GM12878 (cell line): ENCODE results near the gene RAN. TPM values are rescaled to one million over a fixed set of nuclear protein-coding genes. Genes with fewer than 3 reads are reported as not detected.

Source experiments
- ATAC-seq: fragments of 200-7000 bp; cut with Tn5 transposase; 3 replicates; pipeline ENCODE4 v1.9.1; 2020; ENCODE audit warnings: mild to moderate bottlenecking, moderate library complexity
- BruUV-seq: library from RNA; stranded (reverse); fragments of 400-500 nt; replicated peaks from 2 replicates; lab custom pipeline; 2021; lab: Mats Ljungman, UMichigan
- CTCF ChIA-PET: fragments of 300-600 bp; sonication (Branson Sonifier 250); formaldehyde crosslinking; extraction: SDS; loops from one replicate; lab custom pipeline; 2021; ENCODE audit warnings: inconsistent platforms; lab: Yijun Ruan, JAX
- POLR2A ChIA-PET: fragments of 350-600 bp; formaldehyde crosslinking; extraction: SDS; loops from one replicate; lab custom pipeline; 2021; ENCODE audit warnings: inconsistent platforms; lab: Charles Lee
- RAD21 ChIA-PET: fragments of 300-600 bp; sonication (Branson Sonifier 250); formaldehyde crosslinking; loops from one replicate; lab custom pipeline; 2023; ENCODE audit warnings: antibody characterized with exemption; ENCODE audit not compliant: unreplicated experiment; lab: Charles Lee
- SMC1A ChIA-PET: fragments of 300-600 bp; sonication (Branson Sonifier 250); formaldehyde crosslinking; loops from one replicate; lab custom pipeline; 2023; ENCODE audit not compliant: unreplicated experiment, uncharacterized antibody; lab: Charles Lee
- DNase-seq: peaks from one replicate; pipeline ENCODE4 v3.0.0-alpha.2; 2011; ENCODE audit warnings: low read depth, low spot score
- FAIRE-seq: peaks from 3 replicates; lab custom pipeline; 2011; peaks lifted over from hg19 to GRCh38; lab: Jason Lieb, UNC
- H2AFZ ChIP-seq: 2 replicates; pipeline ENCODE4 v1.6.0; 2011; ENCODE audit warnings: low read depth, low read length, control low read depth; ENCODE audit not compliant: control insufficient read depth
- H3K27ac ChIP-seq: 2 replicates; pipeline ENCODE4 v1.5.1; 2011; ENCODE audit warnings: control low read depth; ENCODE audit not compliant: control insufficient read depth, insufficient read depth
- H3K27me3 ChIP-seq, 2 experiments: replicated peaks in 1 of 2; 2 replicates each; pipeline versions ENCODE4 v1.6.0 to v1.6.1; 2011; ENCODE audit warnings: low read length in 1 of 2; ENCODE audit not compliant: control insufficient read depth in 2 of 2, insufficient read depth in 2 of 2
- H3K36me3 ChIP-seq, 2 experiments: 2 replicates each; pipeline ENCODE4 v1.5.1; 2011; ENCODE audit warnings: low read length in 1 of 2; ENCODE audit not compliant: control insufficient read depth in 2 of 2, insufficient read depth in 2 of 2
- H3K4me1 ChIP-seq: 2 replicates; pipeline ENCODE4 v1.6.1; 2011; ENCODE audit warnings: mild to moderate bottlenecking, low read length, moderate library complexity, mixed read lengths; ENCODE audit not compliant: control insufficient read depth, insufficient read depth
- H3K4me2 ChIP-seq: 2 replicates; pipeline ENCODE4 v1.6.0; 2011; ENCODE audit warnings: control low read depth; ENCODE audit not compliant: control insufficient read depth, insufficient read depth
- H3K4me3 ChIP-seq: fragments of 200-600 bp; sonication (generic); 2 replicates; pipeline ENCODE4 v1.5.1; 2016
- H3K79me2 ChIP-seq: 2 replicates; pipeline ENCODE4 v1.6.0; 2011; ENCODE audit warnings: low read length; ENCODE audit not compliant: control insufficient read depth, insufficient read depth
- H3K9ac ChIP-seq: 2 replicates; pipeline ENCODE4 v1.8.0; 2011; ENCODE audit warnings: low read length, control low read depth, mixed read lengths; ENCODE audit not compliant: control insufficient read depth, insufficient read depth
- H3K9me3 ChIP-seq: replicated peaks from 3 replicates; pipeline ENCODE4 v1.5.1; 2011; ENCODE audit warnings: mild to moderate bottlenecking, low read length; ENCODE audit not compliant: control insufficient read depth, insufficient read depth
- H4K20me1 ChIP-seq: 2 replicates; pipeline ENCODE4 v1.6.0; 2011; ENCODE audit not compliant: control insufficient read depth, insufficient read depth
- CHD4 ChIP-seq: fragments of 200-600 bp; sonication (generic); IDR thresholded peaks from 2 replicates; pipeline ENCODE4 v1.6.1; 2016; ENCODE audit warnings: mild to moderate bottlenecking
- CREB1 ChIP-seq: IDR thresholded peaks from 2 replicates; pipeline ENCODE4 v1.6.1; 2012; ENCODE audit warnings: low read depth, mild to moderate bottlenecking, inconsistent platforms
- ESRRA ChIP-seq: IDR thresholded peaks from 2 replicates; pipeline ENCODE4 v1.6.1; 2012; ENCODE audit warnings: mild to moderate bottlenecking, low read length, improper control_type of control experiment
- NFXL1 ChIP-seq: fragments of 450-650 bp; IDR thresholded peaks from 2 replicates; pipeline ENCODE4 v1.6.1; 2017; ENCODE audit warnings: antibody characterized with exemption, mild to moderate bottlenecking, borderline replicate concordance
- SIX5 ChIP-seq: IDR thresholded peaks from 2 replicates; pipeline ENCODE4 v1.6.1; 2011; ENCODE audit warnings: mild to moderate bottlenecking, low read depth, low read length, moderate library complexity; ENCODE audit not compliant: severe bottlenecking
- SPI1 ChIP-seq: IDR thresholded peaks from 2 replicates; pipeline ENCODE4 v1.6.1; 2011; ENCODE audit warnings: low read depth, mild to moderate bottlenecking, low read length, moderate library complexity, borderline replicate concordance; ENCODE audit not compliant: insufficient read depth
- ZNF622 ChIP-seq: fragments of 450-650 bp; IDR thresholded peaks from 2 replicates; pipeline ENCODE4 v1.6.1; 2017; ENCODE audit warnings: mild to moderate bottlenecking, inconsistent platforms
- in situ Hi-C: fragments of 300-500 bp; cut with MboI; formaldehyde crosslinking; loops from 9 replicates; pipeline ENCODE4 v1.14.3; 2018; ENCODE audit warnings: mixed read lengths
- intact Hi-C: fragments of 100-400 bp; cut with micrococcal nuclease; formaldehyde crosslinking; loops from one replicate; pipeline ENCODE4 v1.14.2; 2022; ENCODE audit not compliant: unreplicated experiment
- polyA plus RNA-seq, 11 experiments: library from polyadenylated mRNA; depleted of rRNA in 4 of 11; unstranded in 6 of 11; stranded (reverse) in 5 of 11; fragments of >200 nt; fragmentation: Nextera tagmentation in 4 of 11; fragmentation: Illumina TruSeq in 1 of 11; extraction: Ambion mirVana in 4 of 11; extraction: Trizol in 1 of 11; gene quantifications; 1 replicate in 1 of 11; 2 replicates in 10 of 11; pipeline versions ENCODE4 v1.2.1 to v1.2.3, GENCODE V29; 2011 to 2016; ENCODE audit warnings: inconsistent platforms in 2 of 11, missing spikeins in 2 of 11, low read depth in 1 of 11
- total RNA-seq, 4 experiments: library from RNA; depleted of rRNA in 3 of 4; stranded (reverse); fragments of >200 nt in 3 of 4; fragmentation: Illumina TruSeq in 1 of 4; extraction: Trizol in 1 of 4; gene quantifications; 2 replicates each; pipeline versions ENCODE4 v1.2.1 to v1.2.3, GENCODE V29; 2013 to 2021
- TF ChIP-seq, protein P1 (sequence below): fragments of 450-650 bp; IDR thresholded peaks from 2 replicates; pipeline ENCODE4 v1.6.1; 2017; ENCODE audit warnings: low read depth, mild to moderate bottlenecking, moderate library complexity
- TF ChIP-seq, protein P2 (sequence below): IDR thresholded peaks from 2 replicates; pipeline ENCODE4 v1.6.1; 2011; ENCODE audit warnings: low read depth, low read length, improper control_type of control experiment, borderline replicate concordance
- TF ChIP-seq, protein P3 (sequence below): fragments of 450-650 bp; formaldehyde crosslinking; IDR thresholded peaks from 2 replicates; pipeline ENCODE4 v1.5.0; 2022; ENCODE audit warnings: mild to moderate bottlenecking, missing genetic modification characterization

The RAN gene
- total and polyA plus RNA-seq, 10 of the 15 experiments (the other 5 are each of a cell fraction or from before 2014, with no cell fraction given), result 1,598 to 3,769 (median 2,845) TPM

DNA sequence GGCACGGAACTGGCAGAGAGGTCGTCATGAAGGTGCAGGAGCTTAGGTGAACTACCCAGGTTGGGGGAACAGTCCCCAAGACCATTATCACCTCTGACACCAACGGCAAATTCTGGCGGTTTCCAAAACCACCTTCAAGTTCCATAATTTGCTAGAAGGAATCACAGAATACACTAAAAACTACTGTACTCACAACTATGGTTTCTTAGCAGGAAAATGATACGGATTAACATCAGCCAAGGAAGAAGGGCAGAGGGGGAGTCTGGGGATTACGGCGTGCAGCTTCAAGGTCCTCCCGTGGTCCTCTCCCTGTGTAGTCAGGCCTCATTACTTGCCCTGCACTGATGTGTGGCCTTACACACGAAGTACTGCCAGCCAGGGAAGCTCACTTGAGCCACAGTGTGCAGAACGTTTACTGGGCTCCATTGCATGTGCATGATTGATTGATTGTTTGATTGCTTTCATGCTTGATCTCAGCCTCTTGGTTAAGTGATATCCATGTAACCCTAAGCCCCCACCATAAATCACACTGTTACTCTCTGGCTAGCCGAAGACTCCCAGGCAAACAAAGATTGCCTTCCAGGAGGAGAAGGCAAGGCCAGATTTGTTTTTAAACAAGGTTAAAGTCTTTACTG lies 32.0 kb upstream of the RAN start (continued):
- TF ChIP-seq, protein P1, sequence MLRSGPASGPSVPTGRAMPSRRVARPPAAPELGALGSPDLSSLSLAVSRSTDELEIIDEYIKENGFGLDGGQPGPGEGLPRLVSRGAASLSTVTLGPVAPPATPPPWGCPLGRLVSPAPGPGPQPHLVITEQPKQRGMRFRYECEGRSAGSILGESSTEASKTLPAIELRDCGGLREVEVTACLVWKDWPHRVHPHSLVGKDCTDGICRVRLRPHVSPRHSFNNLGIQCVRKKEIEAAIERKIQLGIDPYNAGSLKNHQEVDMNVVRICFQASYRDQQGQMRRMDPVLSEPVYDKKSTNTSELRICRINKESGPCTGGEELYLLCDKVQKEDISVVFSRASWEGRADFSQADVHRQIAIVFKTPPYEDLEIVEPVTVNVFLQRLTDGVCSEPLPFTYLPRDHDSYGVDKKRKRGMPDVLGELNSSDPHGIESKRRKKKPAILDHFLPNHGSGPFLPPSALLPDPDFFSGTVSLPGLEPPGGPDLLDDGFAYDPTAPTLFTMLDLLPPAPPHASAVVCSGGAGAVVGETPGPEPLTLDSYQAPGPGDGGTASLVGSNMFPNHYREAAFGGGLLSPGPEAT, result no peak

DNA sequence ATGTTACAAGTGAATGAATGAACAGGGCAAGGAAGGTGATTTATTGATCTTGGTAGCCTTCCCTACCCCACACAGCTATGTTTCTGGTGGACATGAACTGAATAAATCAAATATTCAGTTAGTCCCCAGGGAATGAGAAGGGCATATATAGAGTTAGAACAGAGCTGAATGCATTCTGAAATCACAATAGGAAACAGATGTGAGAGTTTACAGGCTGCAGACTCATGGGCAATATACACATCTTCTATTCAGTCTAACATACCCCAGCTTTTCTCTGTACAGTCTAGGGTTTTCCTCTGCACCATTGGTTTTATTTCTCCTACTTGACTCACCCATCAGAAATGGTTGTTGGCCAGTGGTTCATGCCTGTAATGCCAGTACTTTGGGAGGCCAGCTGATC lies 25.5 kb upstream of the RAN start:
- TF ChIP-seq, protein P2, sequence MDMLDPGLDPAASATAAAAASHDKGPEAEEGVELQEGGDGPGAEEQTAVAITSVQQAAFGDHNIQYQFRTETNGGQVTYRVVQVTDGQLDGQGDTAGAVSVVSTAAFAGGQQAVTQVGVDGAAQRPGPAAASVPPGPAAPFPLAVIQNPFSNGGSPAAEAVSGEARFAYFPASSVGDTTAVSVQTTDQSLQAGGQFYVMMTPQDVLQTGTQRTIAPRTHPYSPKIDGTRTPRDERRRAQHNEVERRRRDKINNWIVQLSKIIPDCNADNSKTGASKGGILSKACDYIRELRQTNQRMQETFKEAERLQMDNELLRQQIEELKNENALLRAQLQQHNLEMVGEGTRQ, result no peak
- no peak for TF ChIP-seq SPI1
- TF ChIP-seq, protein P3, sequence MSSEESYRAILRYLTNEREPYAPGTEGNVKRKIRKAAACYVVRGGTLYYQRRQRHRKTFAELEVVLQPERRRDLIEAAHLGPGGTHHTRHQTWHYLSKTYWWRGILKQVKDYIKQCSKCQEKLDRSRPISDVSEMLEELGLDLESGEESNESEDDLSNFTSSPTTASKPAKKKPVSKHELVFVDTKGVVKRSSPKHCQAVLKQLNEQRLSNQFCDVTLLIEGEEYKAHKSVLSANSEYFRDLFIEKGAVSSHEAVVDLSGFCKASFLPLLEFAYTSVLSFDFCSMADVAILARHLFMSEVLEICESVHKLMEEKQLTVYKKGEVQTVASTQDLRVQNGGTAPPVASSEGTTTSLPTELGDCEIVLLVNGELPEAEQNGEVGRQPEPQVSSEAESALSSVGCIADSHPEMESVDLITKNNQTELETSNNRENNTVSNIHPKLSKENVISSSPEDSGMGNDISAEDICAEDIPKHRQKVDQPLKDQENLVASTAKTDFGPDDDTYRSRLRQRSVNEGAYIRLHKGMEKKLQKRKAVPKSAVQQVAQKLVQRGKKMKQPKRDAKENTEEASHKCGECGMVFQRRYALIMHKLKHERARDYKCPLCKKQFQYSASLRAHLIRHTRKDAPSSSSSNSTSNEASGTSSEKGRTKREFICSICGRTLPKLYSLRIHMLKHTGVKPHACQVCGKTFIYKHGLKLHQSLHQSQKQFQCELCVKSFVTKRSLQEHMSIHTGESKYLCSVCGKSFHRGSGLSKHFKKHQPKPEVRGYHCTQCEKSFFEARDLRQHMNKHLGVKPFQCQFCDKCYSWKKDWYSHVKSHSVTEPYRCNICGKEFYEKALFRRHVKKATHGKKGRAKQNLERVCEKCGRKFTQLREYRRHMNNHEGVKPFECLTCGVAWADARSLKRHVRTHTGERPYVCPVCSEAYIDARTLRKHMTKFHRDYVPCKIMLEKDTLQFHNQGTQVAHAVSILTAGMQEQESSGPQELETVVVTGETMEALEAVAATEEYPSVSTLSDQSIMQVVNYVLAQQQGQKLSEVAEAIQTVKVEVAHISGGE (CRISPR knock-in tag), result no peak
- TF ChIP-seq SIX5, result no peak
- TF ChIP-seq CREB1, result no peak
- TF ChIP-seq ZNF622, result no peak
- no peak for TF ChIP-seq NFXL1
- no peak for TF ChIP-seq CHD4
- no peak for TF ChIP-seq ESRRA
- no TSS peak for BruUV-seq
- ATAC-seq, result no peak
- Histone ChIP-seq H3K4me3 (no peak overlapping the region), H3K27ac (no peak overlapping the region), H3K79me2 (no peaks in the 10 kb centered on the region), H4K20me1 (no peaks in the 10 kb centered on the region), H3K9me3 (no peaks in the 10 kb centered on the region), H2AFZ (no peak overlapping the region), H3K36me3 (no peaks in the 10 kb centered on the region), H3K27me3 (no peaks in the 10 kb centered on the region), H3K4me1 (no peaks in the 10 kb centered on the region), H3K4me2 (no peak overlapping the region), H3K9ac (no peak overlapping the region)
- intact Hi-C loops (no loop called here), in situ Hi-C loops (no loop called here)
- CTCF ChIA-PET, result interaction anchor here (0.6 to 1.8 kb wide), 4 partner anchors 9 to 452 kb away, joined by 3 to 5 read pairs (median 4); no protein-coding TSS in a partner anchor
- SMC1A ChIA-PET, result interaction anchor here (0.9 to 1.8 kb wide), 4 partner anchors 20 to 452 kb away, joined by 3 to 8 read pairs (median 4); no protein-coding TSS in a partner anchor
- RAD21 ChIA-PET, result interaction anchor here (1.3 to 1.4 kb wide), 2 partner anchors 15 to 24 kb away, joined by 4 to 5 read pairs; no protein-coding TSS in a partner anchor
- FAIRE-seq, result peak; percentile 47
- no peak for DNase-seq
- POLR2A ChIA-PET, result no interaction called here
